Liver (tissue), 9 donors: ENCODE data around the gene GLIS1. TPM values are rescaled to one million over a fixed set of nuclear protein-coding genes. Genes with fewer than 3 reads are reported as not detected.

ENCODE experiments used
- DNase-seq: peaks from one replicate; pipeline ENCODE4 v3.0.0-alpha.2; 2017; ENCODE audit warnings: low spot score
- H3K27ac ChIP-seq, 2 donors: one replicate each; pipeline ENCODE4 v1.7.0; 2013; ENCODE audit warnings: inconsistent platforms in 2 of 2, low read length in 2 of 2, control low read depth in 1 of 2, low read depth in 1 of 2, mild to moderate bottlenecking in 1 of 2
- H3K27me3 ChIP-seq, 4 donors: one replicate each; pipeline versions ENCODE4 v1.6.1 to v1.7.0; 2013; ENCODE audit warnings: low read length in 3 of 4, inconsistent platforms in 1 of 4, mild to moderate bottlenecking in 1 of 4, moderate library complexity in 1 of 4; ENCODE audit not compliant: control insufficient read depth in 4 of 4, insufficient read depth in 4 of 4
- H3K36me3 ChIP-seq, 4 donors: one replicate each; pipeline versions ENCODE4 v1.6.1 to v1.7.0; 2013; ENCODE audit warnings: low read length in 3 of 4, mild to moderate bottlenecking in 3 of 4, low read depth in 1 of 4, moderate library complexity in 1 of 4; ENCODE audit not compliant: control insufficient read depth in 4 of 4, insufficient read depth in 3 of 4
- H3K4me1 ChIP-seq, 4 donors: one replicate each; pipeline versions ENCODE4 v1.6.1 to v1.7.0; 2013; ENCODE audit warnings: low read length in 3 of 4, mild to moderate bottlenecking in 3 of 4, moderate library complexity in 1 of 4; ENCODE audit not compliant: control insufficient read depth in 4 of 4, insufficient read depth in 4 of 4
- H3K4me3 ChIP-seq, 3 donors: one replicate each; pipeline versions ENCODE4 v1.6.1 to v1.7.0; 2013; ENCODE audit warnings: low read length in 3 of 3, control low read depth in 1 of 3, low read depth in 1 of 3, mild to moderate bottlenecking in 1 of 3
- H3K9ac ChIP-seq, 2 donors: one replicate each; pipeline ENCODE4 v1.7.0; 2013; ENCODE audit warnings: low read length in 2 of 2, mild to moderate bottlenecking in 2 of 2, moderate library complexity in 2 of 2, control low read depth in 1 of 2, low read depth in 1 of 2
- H3K9me3 ChIP-seq, 4 donors: one replicate each; pipeline versions ENCODE4 v1.6.1 to v1.7.0; 2013; ENCODE audit warnings: low read length in 3 of 4; ENCODE audit not compliant: control insufficient read depth in 4 of 4
- ATF3 ChIP-seq: IDR thresholded peaks from 2 replicates; pipeline ENCODE4 v1.6.1; 2016; ENCODE audit warnings: antibody characterized with exemption
- EGR1 ChIP-seq, 2 donors: IDR thresholded peaks; 2 replicates each; pipeline ENCODE4 v1.6.1; 2016 to 2018; ENCODE audit warnings: antibody characterized with exemption in 2 of 2, low read depth in 2 of 2
- FOXA1 ChIP-seq: IDR thresholded peaks from 2 replicates; pipeline ENCODE4 v1.6.1; 2016; ENCODE audit warnings: antibody characterized with exemption
- GABPA ChIP-seq, 2 donors: IDR thresholded peaks in 1 of 2; conservative IDR thresholded peaks in 1 of 2; 2 replicates each; pipeline ENCODE4 v1.6.1; 2016; ENCODE audit warnings: antibody characterized with exemption in 2 of 2, mild to moderate bottlenecking in 1 of 2, moderate library complexity in 1 of 2
- HNF4A ChIP-seq, 2 donors: conservative IDR thresholded peaks; 2 replicates each; pipeline ENCODE4 v1.6.1; 2016; ENCODE audit warnings: antibody characterized with exemption in 2 of 2, mild to moderate bottlenecking in 2 of 2
- HNF4G ChIP-seq: IDR thresholded peaks from 2 replicates; pipeline ENCODE4 v1.6.1; 2016; ENCODE audit warnings: antibody characterized with exemption
- JUND ChIP-seq, 2 donors: IDR thresholded peaks; 2 replicates each; pipeline ENCODE4 v1.6.1; 2016; ENCODE audit warnings: antibody characterized with exemption in 2 of 2
- NR2F2 ChIP-seq: IDR thresholded peaks from 2 replicates; pipeline ENCODE4 v1.6.1; 2016; ENCODE audit warnings: antibody characterized with exemption
- RXRA ChIP-seq, 2 donors: IDR thresholded peaks; 2 replicates each; pipeline ENCODE4 v1.6.1; 2017 to 2018; ENCODE audit warnings: antibody characterized with exemption in 2 of 2, mild to moderate bottlenecking in 1 of 2
- SP1 ChIP-seq: IDR thresholded peaks from 2 replicates; pipeline ENCODE4 v1.6.1; 2018; ENCODE audit warnings: antibody characterized with exemption, mild to moderate bottlenecking
- YY1 ChIP-seq: IDR thresholded peaks from 2 replicates; pipeline ENCODE4 v1.6.1; 2016; ENCODE audit warnings: antibody characterized with exemption, mild to moderate bottlenecking
- ZBTB33 ChIP-seq: IDR thresholded peaks from 2 replicates; pipeline ENCODE4 v1.6.1; 2016; ENCODE audit warnings: antibody characterized with exemption
- WGBS: extraction: QIAGEN DNeasy Blood & Tissue Kit; methylation state at CpG from one replicate; pipeline ENCODE4 v1.1.7; 2013; 5-methylcytosine and 5-hydroxymethylcytosine counted together
- polyA plus RNA-seq, 2 donors: library from polyadenylated mRNA; stranded (reverse) in 1 of 2; unstranded in 1 of 2; fragments of 200-250 nt in 1 of 2; fragments of >200 nt in 1 of 2; fragmentation: Nextera tagmentation in 1 of 2; extraction: Ambion mirVana in 1 of 2; gene quantifications; one replicate each; pipeline versions ENCODE4 v1.2.1 to v1.2.3, GENCODE V29; 2013 to 2015
- total RNA-seq, 2 donors: library from RNA; depleted of rRNA; stranded (reverse); fragments of >200 nt; gene quantifications; one replicate each; pipeline ENCODE4 v1.2.3, GENCODE V29; 2014
- TF ChIP-seq, protein P1 (sequence below): IDR thresholded peaks from 2 replicates; pipeline ENCODE4 v1.6.1; 2016; ENCODE audit warnings: antibody characterized with exemption
- TF ChIP-seq, protein P2 (sequence below): IDR thresholded peaks from 2 replicates; pipeline ENCODE4 v1.6.1; 2016; ENCODE audit warnings: antibody characterized with exemption, mild to moderate bottlenecking
- TF ChIP-seq, protein P3 (sequence below): fragments of 150-350 bp; IDR thresholded peaks from 2 replicates; pipeline ENCODE4 v1.5.1; 2017; ENCODE audit warnings: improper control_type of control experiment, low read depth, low read length; ENCODE audit not compliant: missing input control
- donor health status: healthy.
- donor health status: healthy.
- donor health status: healthy.
- donor health status: healthy.
- donor health status: healthy.

The GLIS1 gene
- total and polyA plus RNA-seq, 4 donors, result under 0.01 to 0.05 TPM; not detected in 2

- H3K27ac ChIP-seq, result no peak overlapping the region
- no peaks in the 10 kb centered on the region for H3K4me1 ChIP-seq
- 85% methylated on average over 8 of the region's 8 CpGs for WGBS
- H3K4me3 ChIP-seq, result no peak overlapping the region
- no peak overlapping the region for H3K9ac ChIP-seq
- no peak for DNase-seq
- no peaks in the 10 kb centered on the region for H3K36me3 ChIP-seq
- peaks cover 0 to 12% (median 0%) of the 10 kb centered on the region in 4 donors for H3K9me3 ChIP-seq
- H3K27me3 ChIP-seq, result no peaks in the 10 kb centered on the region
- TF ChIP-seq SP1, result no peak
- TF ChIP-seq, protein P1, sequence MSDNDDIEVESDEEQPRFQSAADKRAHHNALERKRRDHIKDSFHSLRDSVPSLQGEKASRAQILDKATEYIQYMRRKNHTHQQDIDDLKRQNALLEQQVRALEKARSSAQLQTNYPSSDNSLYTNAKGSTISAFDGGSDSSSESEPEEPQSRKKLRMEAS, result no peak
- TF ChIP-seq EGR1 (IDR thresholded peaks at IDR 0.05; ENCODE audit: low read depth in 2 of 2), result no peak
- TF ChIP-seq, protein P2, sequence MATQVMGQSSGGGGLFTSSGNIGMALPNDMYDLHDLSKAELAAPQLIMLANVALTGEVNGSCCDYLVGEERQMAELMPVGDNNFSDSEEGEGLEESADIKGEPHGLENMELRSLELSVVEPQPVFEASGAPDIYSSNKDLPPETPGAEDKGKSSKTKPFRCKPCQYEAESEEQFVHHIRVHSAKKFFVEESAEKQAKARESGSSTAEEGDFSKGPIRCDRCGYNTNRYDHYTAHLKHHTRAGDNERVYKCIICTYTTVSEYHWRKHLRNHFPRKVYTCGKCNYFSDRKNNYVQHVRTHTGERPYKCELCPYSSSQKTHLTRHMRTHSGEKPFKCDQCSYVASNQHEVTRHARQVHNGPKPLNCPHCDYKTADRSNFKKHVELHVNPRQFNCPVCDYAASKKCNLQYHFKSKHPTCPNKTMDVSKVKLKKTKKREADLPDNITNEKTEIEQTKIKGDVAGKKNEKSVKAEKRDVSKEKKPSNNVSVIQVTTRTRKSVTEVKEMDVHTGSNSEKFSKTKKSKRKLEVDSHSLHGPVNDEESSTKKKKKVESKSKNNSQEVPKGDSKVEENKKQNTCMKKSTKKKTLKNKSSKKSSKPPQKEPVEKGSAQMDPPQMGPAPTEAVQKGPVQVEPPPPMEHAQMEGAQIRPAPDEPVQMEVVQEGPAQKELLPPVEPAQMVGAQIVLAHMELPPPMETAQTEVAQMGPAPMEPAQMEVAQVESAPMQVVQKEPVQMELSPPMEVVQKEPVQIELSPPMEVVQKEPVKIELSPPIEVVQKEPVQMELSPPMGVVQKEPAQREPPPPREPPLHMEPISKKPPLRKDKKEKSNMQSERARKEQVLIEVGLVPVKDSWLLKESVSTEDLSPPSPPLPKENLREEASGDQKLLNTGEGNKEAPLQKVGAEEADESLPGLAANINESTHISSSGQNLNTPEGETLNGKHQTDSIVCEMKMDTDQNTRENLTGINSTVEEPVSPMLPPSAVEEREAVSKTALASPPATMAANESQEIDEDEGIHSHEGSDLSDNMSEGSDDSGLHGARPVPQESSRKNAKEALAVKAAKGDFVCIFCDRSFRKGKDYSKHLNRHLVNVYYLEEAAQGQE, result no peak
- TF ChIP-seq, protein P3, sequence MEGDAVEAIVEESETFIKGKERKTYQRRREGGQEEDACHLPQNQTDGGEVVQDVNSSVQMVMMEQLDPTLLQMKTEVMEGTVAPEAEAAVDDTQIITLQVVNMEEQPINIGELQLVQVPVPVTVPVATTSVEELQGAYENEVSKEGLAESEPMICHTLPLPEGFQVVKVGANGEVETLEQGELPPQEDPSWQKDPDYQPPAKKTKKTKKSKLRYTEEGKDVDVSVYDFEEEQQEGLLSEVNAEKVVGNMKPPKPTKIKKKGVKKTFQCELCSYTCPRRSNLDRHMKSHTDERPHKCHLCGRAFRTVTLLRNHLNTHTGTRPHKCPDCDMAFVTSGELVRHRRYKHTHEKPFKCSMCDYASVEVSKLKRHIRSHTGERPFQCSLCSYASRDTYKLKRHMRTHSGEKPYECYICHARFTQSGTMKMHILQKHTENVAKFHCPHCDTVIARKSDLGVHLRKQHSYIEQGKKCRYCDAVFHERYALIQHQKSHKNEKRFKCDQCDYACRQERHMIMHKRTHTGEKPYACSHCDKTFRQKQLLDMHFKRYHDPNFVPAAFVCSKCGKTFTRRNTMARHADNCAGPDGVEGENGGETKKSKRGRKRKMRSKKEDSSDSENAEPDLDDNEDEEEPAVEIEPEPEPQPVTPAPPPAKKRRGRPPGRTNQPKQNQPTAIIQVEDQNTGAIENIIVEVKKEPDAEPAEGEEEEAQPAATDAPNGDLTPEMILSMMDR, result no peak
- no peak for TF ChIP-seq NR2F2
These were observed 132.8 kb downstream of the GLIS1 start for GRCh38 chr1:53606197-53606596.

DNA sequence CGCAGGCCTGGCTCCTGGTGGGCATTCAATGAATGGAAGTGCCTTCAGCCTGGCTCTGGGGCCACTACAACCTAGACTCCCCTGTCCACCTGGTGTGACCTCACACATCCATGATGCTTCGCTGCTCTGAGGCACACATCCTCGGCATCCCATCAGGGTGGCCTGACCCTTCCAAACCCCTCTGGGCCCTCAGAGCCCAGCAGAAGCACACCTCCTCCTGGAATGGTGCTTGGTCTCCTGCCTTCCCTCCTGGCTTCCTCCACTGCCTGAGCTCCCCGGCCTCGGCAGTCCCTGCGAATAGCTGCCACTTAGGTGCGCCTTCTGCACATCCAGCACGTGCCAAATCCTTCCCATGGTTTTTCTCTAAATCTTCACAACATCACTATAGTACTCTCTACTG lies 133.8 kb downstream of the GLIS1 start:
- Histone ChIP-seq H3K9me3 (peaks cover 0 to 5% (median 0%) of the 10 kb centered on the region in 4 donors), H3K9ac (no peak overlapping the region), H3K4me1 (no peaks in the 10 kb centered on the region), H3K27ac (no peak overlapping the region), H3K4me3 (no peak overlapping the region), H3K27me3 (no peaks in the 10 kb centered on the region), H3K36me3 (no peaks in the 10 kb centered on the region)
- 90% methylated on average over 8 of the region's 8 CpGs for WGBS
- DNase-seq, result no peak
- TF ChIP-seq, protein P1, result no peak
- TF ChIP-seq HNF4G, result no peak
- TF ChIP-seq ZBTB33, result no peak
- TF ChIP-seq FOXA1, result no peak
- no peak for TF ChIP-seq YY1
- no peak for TF ChIP-seq ATF3
- no peak for TF ChIP-seq HNF4A (conservative IDR thresholded peaks at IDR 0.05)
- TF ChIP-seq NR2F2, result no peak
- TF ChIP-seq JUND (IDR thresholded peaks at IDR 0.05), result no peak
- no peak for TF ChIP-seq RXRA (IDR thresholded peaks at IDR 0.05)
- TF ChIP-seq EGR1 (IDR thresholded peaks at IDR 0.05; ENCODE audit: low read depth in 2 of 2), result no peak
- TF ChIP-seq GABPA (IDR thresholded peaks at IDR 0.05 in 1 of 2, conservative IDR thresholded peaks at IDR 0.05 in 1 of 2), result no peak
- TF ChIP-seq, protein P3, result no peak
- TF ChIP-seq SP1, result no peak
